Measurements from ENCODE around the gene SGMS1.

Gene SGMS1

GRCh38 chr10:50384238-50384637 lies 239.5 kb downstream of the SGMS1 start:
- no peak overlapping the region for H4K8ac ChIP-seq (ENCODE audit: low read length)
- no peak overlapping the region for H2BK12ac ChIP-seq (ENCODE audit: low read length in 2 of 2)
- no peak overlapping the region for H2BK15ac ChIP-seq (ENCODE audit: low read depth, poor library complexity, severe bottlenecking)
- H2BK5ac ChIP-seq (ENCODE audit: low read depth, low read length, poor library complexity, severe bottlenecking) = no peak overlapping the region
- DNase-seq = no peak
- no peak overlapping the region for H3K18ac ChIP-seq (ENCODE audit: low read depth in 1 of 2, low read length in 2 of 2)
- H3K36me3 ChIP-seq (ENCODE audit: control insufficient read depth in 1 of 2, insufficient read depth in 2 of 2, low read depth in 1 of 2, low read length in 2 of 2) = no peaks in the 10 kb centered on the region
- H3K9ac ChIP-seq (ENCODE audit: low read length) = no peak overlapping the region
- H3K4ac ChIP-seq (ENCODE audit: low read depth in 1 of 2, low read length in 2 of 2) = no peak overlapping the region
- H2AFZ ChIP-seq (ENCODE audit: low read depth, low read length) = no peak overlapping the region
- no peaks in the 10 kb centered on the region for H3K27me3 ChIP-seq (ENCODE audit: control insufficient read depth in 1 of 2, insufficient read depth in 1 of 2, low read length in 2 of 2)
- peaks cover 19% of the 10 kb centered on the region for H3K79me1 ChIP-seq (replicated peaks; ENCODE audit: low read length, poor library complexity, severe bottlenecking)
- H3K4me2 ChIP-seq (ENCODE audit: low read length, poor library complexity, severe bottlenecking) = no peak overlapping the region
- no peak overlapping the region for H2BK120ac ChIP-seq (ENCODE audit: low read depth, low read length)
- H3K14ac ChIP-seq (ENCODE audit: low read length in 2 of 2) = no peak overlapping the region
- H3K4me3 ChIP-seq (ENCODE audit: insufficient read depth in 1 of 2, low read depth in 1 of 2, low read length in 2 of 2) = no peak overlapping the region
- no peak overlapping the region for H2AK5ac ChIP-seq (ENCODE audit: low read length, severe bottlenecking)
- no peak overlapping the region for H3K23ac ChIP-seq (ENCODE audit: low read length in 2 of 2)
- H3K27ac ChIP-seq (ENCODE audit: low read length, poor library complexity, severe bottlenecking) = no peak overlapping the region
- H4K91ac ChIP-seq (ENCODE audit: low read length) = no peak overlapping the region
- H3K9me3 ChIP-seq (ENCODE audit: control insufficient read depth, low read length) = no peaks in the 10 kb centered on the region
- H3K4me1 ChIP-seq (ENCODE audit: control insufficient read depth, insufficient read depth, low read depth, low read length) = no peaks in the 10 kb centered on the region

GRCh38 chr10:50382576-50383023 lies 241.2 kb downstream of the SGMS1 start:
- H4K91ac ChIP-seq (ENCODE audit: low read length) = no peak overlapping the region
- DNase-seq = no peak
- no peak overlapping the region for H3K27ac ChIP-seq (ENCODE audit: low read length, poor library complexity, severe bottlenecking)
- peak overlapping the region in 1 of 2 experiments; percentile 9 for H3K4me3 ChIP-seq (ENCODE audit: insufficient read depth in 1 of 2, low read depth in 1 of 2, low read length in 2 of 2)
- H2BK5ac ChIP-seq (ENCODE audit: low read depth, low read length, poor library complexity, severe bottlenecking) = no peak overlapping the region
- H2AK5ac ChIP-seq (ENCODE audit: low read length, severe bottlenecking) = no peak overlapping the region
- H3K4me1 ChIP-seq (ENCODE audit: control insufficient read depth, insufficient read depth, low read depth, low read length) = peaks cover 2% of the 10 kb centered on the region
- H3K18ac ChIP-seq (ENCODE audit: low read depth in 1 of 2, low read length in 2 of 2) = no peak overlapping the region
- H3K79me1 ChIP-seq (replicated peaks; ENCODE audit: low read length, poor library complexity, severe bottlenecking) = peaks cover 17% of the 10 kb centered on the region
- H4K8ac ChIP-seq (ENCODE audit: low read length) = no peak overlapping the region
- no peaks in the 10 kb centered on the region for H3K9me3 ChIP-seq (ENCODE audit: control insufficient read depth, low read length)
- H3K23ac ChIP-seq (ENCODE audit: low read length in 2 of 2) = no peak overlapping the region
- no peak overlapping the region for H2BK15ac ChIP-seq (ENCODE audit: low read depth, poor library complexity, severe bottlenecking)
- H2BK120ac ChIP-seq (ENCODE audit: low read depth, low read length) = no peak overlapping the region
- H2BK12ac ChIP-seq (ENCODE audit: low read length in 2 of 2) = no peak overlapping the region
- H3K9ac ChIP-seq (ENCODE audit: low read length) = peak overlapping the region; percentile 52
- no peaks in the 10 kb centered on the region for H3K27me3 ChIP-seq (ENCODE audit: control insufficient read depth in 1 of 2, insufficient read depth in 1 of 2, low read length in 2 of 2)
- no peak overlapping the region for H3K4ac ChIP-seq (ENCODE audit: low read depth in 1 of 2, low read length in 2 of 2)
- H3K14ac ChIP-seq (ENCODE audit: low read length in 2 of 2) = no peak overlapping the region
- no peaks in the 10 kb centered on the region for H3K36me3 ChIP-seq (ENCODE audit: control insufficient read depth in 1 of 2, insufficient read depth in 2 of 2, low read depth in 1 of 2, low read length in 2 of 2)
- H3K4me2 ChIP-seq (ENCODE audit: low read length, poor library complexity, severe bottlenecking) = no peak overlapping the region
- 65% methylated on average over 4 of the region's 4 CpGs for WGBS
- H2AFZ ChIP-seq (ENCODE audit: low read depth, low read length) = no peak overlapping the region

- peaks cover 17% of the 10 kb centered on the region for H3K79me1 ChIP-seq (replicated peaks; ENCODE audit: low read length, poor library complexity, severe bottlenecking)
- no peak for DNase-seq
- H4K8ac ChIP-seq (ENCODE audit: low read length) = no peak overlapping the region
- H3K4me3 ChIP-seq (ENCODE audit: insufficient read depth in 1 of 2, low read depth in 1 of 2, low read length in 2 of 2) = no peak overlapping the region
- H3K9ac ChIP-seq (ENCODE audit: low read length) = peak overlapping the region; percentile 52
- no peaks in the 10 kb centered on the region for H3K27me3 ChIP-seq (ENCODE audit: control insufficient read depth in 1 of 2, insufficient read depth in 1 of 2, low read length in 2 of 2)
- H3K14ac ChIP-seq (ENCODE audit: low read length in 2 of 2) = no peak overlapping the region
- H4K91ac ChIP-seq (ENCODE audit: low read length) = no peak overlapping the region
- H2BK120ac ChIP-seq (ENCODE audit: low read depth, low read length) = no peak overlapping the region
- H2BK12ac ChIP-seq (ENCODE audit: low read length in 2 of 2) = no peak overlapping the region
- H2AK5ac ChIP-seq (ENCODE audit: low read length, severe bottlenecking) = no peak overlapping the region
- H3K27ac ChIP-seq (ENCODE audit: low read length, poor library complexity, severe bottlenecking) = no peak overlapping the region
- no peaks in the 10 kb centered on the region for H3K36me3 ChIP-seq (ENCODE audit: control insufficient read depth in 1 of 2, insufficient read depth in 2 of 2, low read depth in 1 of 2, low read length in 2 of 2)
- H3K18ac ChIP-seq (ENCODE audit: low read depth in 1 of 2, low read length in 2 of 2) = no peak overlapping the region
- H2BK15ac ChIP-seq (ENCODE audit: low read depth, poor library complexity, severe bottlenecking) = no peak overlapping the region
- H2AFZ ChIP-seq (ENCODE audit: low read depth, low read length) = no peak overlapping the region
- H3K23ac ChIP-seq (ENCODE audit: low read length in 2 of 2) = no peak overlapping the region
- H3K9me3 ChIP-seq (ENCODE audit: control insufficient read depth, low read length) = no peaks in the 10 kb centered on the region
- no peak overlapping the region for H3K4ac ChIP-seq (ENCODE audit: low read depth in 1 of 2, low read length in 2 of 2)
- H3K4me1 ChIP-seq (ENCODE audit: control insufficient read depth, insufficient read depth, low read depth, low read length) = peaks cover 3% of the 10 kb centered on the region
- no peak overlapping the region for H3K4me2 ChIP-seq (ENCODE audit: low read length, poor library complexity, severe bottlenecking)
- 94% methylated on average over 3 of the region's 3 CpGs for WGBS
- H2BK5ac ChIP-seq (ENCODE audit: low read depth, low read length, poor library complexity, severe bottlenecking) = no peak overlapping the region
Measured at GRCh38 chr10:50381642-50382041, 242.1 kb downstream of the SGMS1 start.

GRCh38 chr10:50379616-50380015 lies 244.1 kb downstream of the SGMS1 start:
- Histone ChIP-seq H3K9me3 (ENCODE audit: control insufficient read depth, low read length) (no peaks in the 10 kb centered on the region), H2BK12ac (ENCODE audit: low read length in 2 of 2) (no peak overlapping the region), H3K79me1 (replicated peaks; ENCODE audit: low read length, poor library complexity, severe bottlenecking) (peaks cover 17% of the 10 kb centered on the region), H3K9ac (ENCODE audit: low read length) (no peak overlapping the region), H2BK5ac (ENCODE audit: low read depth, low read length, poor library complexity, severe bottlenecking) (no peak overlapping the region), H3K4me3 (ENCODE audit: insufficient read depth in 1 of 2, low read depth in 1 of 2, low read length in 2 of 2) (no peak overlapping the region), H3K14ac (ENCODE audit: low read length in 2 of 2) (no peak overlapping the region), H2BK15ac (ENCODE audit: low read depth, poor library complexity, severe bottlenecking) (no peak overlapping the region), H4K8ac (ENCODE audit: low read length) (no peak overlapping the region), H4K91ac (ENCODE audit: low read length) (no peak overlapping the region), H3K27me3 (ENCODE audit: control insufficient read depth in 1 of 2, insufficient read depth in 1 of 2, low read length in 2 of 2) (no peaks in the 10 kb centered on the region), H2BK120ac (ENCODE audit: low read depth, low read length) (no peak overlapping the region), H3K23ac (ENCODE audit: low read length in 2 of 2) (no peak overlapping the region), H3K18ac (ENCODE audit: low read depth in 1 of 2, low read length in 2 of 2) (no peak overlapping the region), H2AK5ac (ENCODE audit: low read length, severe bottlenecking) (no peak overlapping the region), H3K4ac (ENCODE audit: low read depth in 1 of 2, low read length in 2 of 2) (no peak overlapping the region), H3K4me2 (ENCODE audit: low read length, poor library complexity, severe bottlenecking) (no peak overlapping the region), H2AFZ (ENCODE audit: low read depth, low read length) (no peak overlapping the region), H3K27ac (ENCODE audit: low read length, poor library complexity, severe bottlenecking) (no peak overlapping the region), H3K4me1 (ENCODE audit: control insufficient read depth, insufficient read depth, low read depth, low read length) (peaks cover 3% of the 10 kb centered on the region), H3K36me3 (ENCODE audit: control insufficient read depth in 1 of 2, insufficient read depth in 2 of 2, low read depth in 1 of 2, low read length in 2 of 2) (no peaks in the 10 kb centered on the region)
- WGBS = 88% methylated on average over 2 of the region's 2 CpGs
- DNase-seq = no peak
